Gastrocnemius medialis (tissue), 4 donors: ENCODE data around the gene NDUFS8.

Experiments used
- POLR2A ChIP-seq, 2 donors: fragments of 450-650 bp; IDR thresholded peaks; one replicate each; pipeline ENCODE4 v1.6.1; 2017; ENCODE audit warnings: antibody characterized with exemption in 2 of 2, mild to moderate bottlenecking in 2 of 2, moderate library complexity in 2 of 2
- TF ChIP-seq, protein P1 (sequence below), 5 experiments: fragments of 450-650 bp in 3 of 5; fragments of 200-600 bp in 2 of 5; sonication (generic) in 2 of 5; IDR thresholded peaks in 4 of 5; conservative IDR thresholded peaks in 1 of 5; 1 replicate in 4 of 5; 2 replicates in 1 of 5; pipeline ENCODE4 v1.5.1; 2016 to 2019; ENCODE audit warnings: antibody characterized with exemption in 5 of 5, mild to moderate bottlenecking in 3 of 5, moderate library complexity in 3 of 5

DNA sequence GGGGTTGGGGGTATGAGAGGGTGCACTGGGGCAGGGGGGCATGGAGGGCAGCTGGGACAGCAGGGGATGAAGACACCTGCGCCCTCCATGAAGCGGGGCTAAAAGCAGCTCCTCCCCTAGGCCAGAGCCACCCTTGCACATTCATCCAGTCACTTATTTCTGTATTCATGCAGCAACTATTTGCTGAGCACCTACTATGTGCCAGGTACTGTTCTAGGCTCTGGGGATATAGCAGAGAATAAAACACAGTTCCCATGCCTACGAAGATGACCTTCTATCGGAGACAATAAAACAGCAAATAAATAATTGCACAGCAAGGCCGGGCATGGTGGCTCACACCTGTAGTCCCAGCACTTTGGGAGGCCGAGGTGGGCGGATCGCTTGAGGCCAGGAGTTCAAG lies 15.0 kb upstream of the NDUFS8 start:
- TF ChIP-seq, protein P1, sequence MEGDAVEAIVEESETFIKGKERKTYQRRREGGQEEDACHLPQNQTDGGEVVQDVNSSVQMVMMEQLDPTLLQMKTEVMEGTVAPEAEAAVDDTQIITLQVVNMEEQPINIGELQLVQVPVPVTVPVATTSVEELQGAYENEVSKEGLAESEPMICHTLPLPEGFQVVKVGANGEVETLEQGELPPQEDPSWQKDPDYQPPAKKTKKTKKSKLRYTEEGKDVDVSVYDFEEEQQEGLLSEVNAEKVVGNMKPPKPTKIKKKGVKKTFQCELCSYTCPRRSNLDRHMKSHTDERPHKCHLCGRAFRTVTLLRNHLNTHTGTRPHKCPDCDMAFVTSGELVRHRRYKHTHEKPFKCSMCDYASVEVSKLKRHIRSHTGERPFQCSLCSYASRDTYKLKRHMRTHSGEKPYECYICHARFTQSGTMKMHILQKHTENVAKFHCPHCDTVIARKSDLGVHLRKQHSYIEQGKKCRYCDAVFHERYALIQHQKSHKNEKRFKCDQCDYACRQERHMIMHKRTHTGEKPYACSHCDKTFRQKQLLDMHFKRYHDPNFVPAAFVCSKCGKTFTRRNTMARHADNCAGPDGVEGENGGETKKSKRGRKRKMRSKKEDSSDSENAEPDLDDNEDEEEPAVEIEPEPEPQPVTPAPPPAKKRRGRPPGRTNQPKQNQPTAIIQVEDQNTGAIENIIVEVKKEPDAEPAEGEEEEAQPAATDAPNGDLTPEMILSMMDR (IDR thresholded peaks at IDR 0.05 in 4 of 5, conservative IDR thresholded peaks at IDR 0.05 in 1 of 5), result no peak
- no peak for TF ChIP-seq POLR2A (IDR thresholded peaks at IDR 0.05)
